H1 (cell line): ENCODE measurements around the gene ADSS2. TPM values are rescaled to one million over a fixed set of nuclear protein-coding genes. Genes with fewer than 3 reads are reported as not detected.

Experiments
- CTCF ChIA-PET: fragments of 300-600 bp; sonication (Branson Sonifier 250); formaldehyde crosslinking; loops from one replicate; lab custom pipeline; 2021; ENCODE audit not compliant: partially characterized antibody; lab: Charles Lee
- POLR2A ChIA-PET: fragments of 300-600 bp; sonication (Branson Sonifier 250); formaldehyde crosslinking; loops from one replicate; lab custom pipeline; 2021; ENCODE audit warnings: inconsistent platforms; ENCODE audit not compliant: partially characterized antibody; lab: Charles Lee
- DNase-seq, 2 experiments: peaks; one replicate each; pipeline versions ENCODE4 v3.0.0 to v3.0.0-alpha.2; 2010 to 2022; ENCODE audit warnings: low spot score in 2 of 2, low read depth in 1 of 2, mixed read lengths in 1 of 2
- FAIRE-seq: peaks from 2 replicates; lab custom pipeline; 2011; peaks lifted over from hg19 to GRCh38; lab: Jason Lieb, UNC
- H2AFZ ChIP-seq: 2 replicates; pipeline ENCODE4 v1.8.1; 2012; ENCODE audit warnings: low read length, inconsistent platforms
- H2AK5ac ChIP-seq: 2 replicates; pipeline ENCODE4 v1.6.1; 2013; ENCODE audit warnings: low read depth, low read length
- H2BK120ac ChIP-seq: replicated peaks from 2 replicates; pipeline ENCODE3; 2013; ENCODE audit warnings: low read depth, low read length, inconsistent platforms
- H2BK12ac ChIP-seq: 2 replicates; pipeline ENCODE4 v1.6.1; 2013; ENCODE audit warnings: low read depth, low read length
- H2BK15ac ChIP-seq: 2 replicates; pipeline ENCODE4 v1.6.1; 2013; ENCODE audit warnings: low read length
- H2BK20ac ChIP-seq: 2 replicates; pipeline ENCODE4 v1.6.1; 2013; ENCODE audit warnings: low read length
- H2BK5ac ChIP-seq: 2 replicates; pipeline ENCODE4 v1.6.1; 2013; ENCODE audit warnings: low read depth, low read length
- H3K14ac ChIP-seq: 2 replicates; pipeline ENCODE4 v1.6.1; 2013; ENCODE audit warnings: inconsistent platforms; ENCODE audit not compliant: insufficient read length
- H3K18ac ChIP-seq: 2 replicates; pipeline ENCODE4 v1.6.1; 2013; ENCODE audit warnings: low read length; ENCODE audit errors: extremely low read depth
- H3K23ac ChIP-seq: 2 replicates; pipeline ENCODE4 v1.6.1; 2013; ENCODE audit warnings: inconsistent platforms; ENCODE audit not compliant: insufficient read length
- H3K23me2 ChIP-seq: 2 replicates; pipeline ENCODE4 v1.6.1; 2013; ENCODE audit warnings: low read depth, low read length
- H3K27ac ChIP-seq: 2 replicates; pipeline ENCODE4 v1.6.1; 2011; ENCODE audit warnings: low read depth, low read length, inconsistent platforms
- H3K27me3 ChIP-seq, 4 experiments: replicated peaks in 1 of 4; 1 replicate in 1 of 4; 2 replicates in 3 of 4; pipeline versions ENCODE4 v1.6.1 to v1.8.1; 2011 to 2013; ENCODE audit warnings: low read length in 3 of 4, mild to moderate bottlenecking in 3 of 4, inconsistent platforms in 2 of 4, mixed read lengths in 2 of 4, moderate library complexity in 1 of 4; ENCODE audit not compliant: control insufficient read depth in 3 of 4, insufficient read depth in 3 of 4; ENCODE audit errors: extremely low read depth in 1 of 4
- H3K36me3 ChIP-seq, 4 experiments: 2 replicates each; pipeline versions ENCODE4 v1.6.1 to v1.8.1; 2011 to 2013; ENCODE audit warnings: mild to moderate bottlenecking in 4 of 4, low read length in 3 of 4, moderate library complexity in 2 of 4, control low read depth in 1 of 4, inconsistent platforms in 1 of 4; ENCODE audit not compliant: insufficient read depth in 4 of 4, control insufficient read depth in 2 of 4
- H3K4ac ChIP-seq: replicated peaks from 2 replicates; pipeline ENCODE3; 2013; ENCODE audit warnings: low read length, low read depth, mixed read lengths, inconsistent platforms; ENCODE audit not compliant: insufficient read length
- H3K4me1 ChIP-seq, 4 experiments: replicated peaks in 1 of 4; 1 replicate in 1 of 4; 2 replicates in 3 of 4; pipeline versions ENCODE4 v1.6.1 to v1.8.1; 2011 to 2013; ENCODE audit warnings: low read length in 3 of 4, inconsistent platforms in 2 of 4, mixed read lengths in 1 of 4; ENCODE audit not compliant: insufficient read depth in 4 of 4, control insufficient read depth in 3 of 4
- H3K4me2 ChIP-seq, 2 experiments: 2 replicates each; pipeline versions ENCODE4 v1.6.1 to v1.8.1; 2011 to 2013; ENCODE audit warnings: low read depth in 2 of 2, low read length in 2 of 2, control low read depth in 1 of 2, inconsistent platforms in 1 of 2, mild to moderate bottlenecking in 1 of 2; ENCODE audit not compliant: insufficient read depth in 1 of 2
- H3K4me3 ChIP-seq, 4 experiments: fragments of 200-600, 300-600 bp in 1 of 4; sonication (generic), shearing (Covaris generic), sonication (Bioruptor Twin) in 1 of 4; 2 replicates each; pipeline versions ENCODE4 v1.5.1 to v1.8.1; 2011 to 2016; ENCODE audit warnings: low read length in 4 of 4, low read depth in 3 of 4, control low read depth in 2 of 4, inconsistent platforms in 2 of 4, mild to moderate bottlenecking in 2 of 4, mixed read lengths in 1 of 4, moderate library complexity in 1 of 4; ENCODE audit not compliant: insufficient read depth in 2 of 4; ENCODE audit errors: extremely low read depth in 1 of 4
- H3K56ac ChIP-seq: replicated peaks from 2 replicates; pipeline ENCODE3; 2013; ENCODE audit warnings: low read depth, mild to moderate bottlenecking, mixed read lengths, low read length, inconsistent platforms; ENCODE audit not compliant: insufficient read length
- H3K79me1 ChIP-seq: 2 replicates; pipeline ENCODE4 v1.6.1; 2013; ENCODE audit warnings: low read depth, low read length, control low read depth
- H3K79me2 ChIP-seq, 2 experiments: 2 replicates each; pipeline versions ENCODE4 v1.6.1 to v1.8.1; 2012 to 2013; ENCODE audit warnings: low read length in 2 of 2, mild to moderate bottlenecking in 2 of 2, inconsistent platforms in 1 of 2; ENCODE audit not compliant: insufficient read depth in 2 of 2, control insufficient read depth in 1 of 2
- H3K9ac ChIP-seq, 4 experiments: replicated peaks in 1 of 4; 1 replicate in 1 of 4; 2 replicates in 3 of 4; pipeline versions ENCODE4 v1.6.1 to v1.8.1; 2011 to 2013; ENCODE audit warnings: low read depth in 3 of 4, low read length in 3 of 4, control low read depth in 2 of 4, mild to moderate bottlenecking in 2 of 4, moderate library complexity in 2 of 4, inconsistent platforms in 1 of 4; ENCODE audit errors: extremely low read depth in 1 of 4
- H3K9me3 ChIP-seq, 2 experiments: 2 replicates each; pipeline versions ENCODE4 v1.6.1 to v1.8.1; 2012 to 2013; ENCODE audit warnings: mild to moderate bottlenecking in 2 of 2, moderate library complexity in 2 of 2, control low read depth in 1 of 2, inconsistent platforms in 1 of 2, low read depth in 1 of 2, low read length in 1 of 2, mixed read lengths in 1 of 2; ENCODE audit not compliant: insufficient read depth in 2 of 2
- H4K20me1 ChIP-seq, 2 experiments: replicated peaks in 1 of 2; 2 replicates each; pipeline versions ENCODE3 to v1.8.1; 2011 to 2013; ENCODE audit warnings: inconsistent platforms in 2 of 2, low read length in 2 of 2, mild to moderate bottlenecking in 1 of 2; ENCODE audit not compliant: insufficient read depth in 2 of 2, control insufficient read depth in 1 of 2
- H4K5ac ChIP-seq: 2 replicates; pipeline ENCODE4 v1.6.1; 2013; ENCODE audit warnings: low read length, low read depth, mixed read lengths, inconsistent platforms; ENCODE audit not compliant: insufficient read length
- H4K8ac ChIP-seq: 2 replicates; pipeline ENCODE4 v1.8.0; 2013; ENCODE audit warnings: mild to moderate bottlenecking, moderate library complexity, low read length, inconsistent platforms; ENCODE audit not compliant: insufficient read depth; ENCODE audit errors: extremely low read depth
- H4K91ac ChIP-seq: replicated peaks from 2 replicates; pipeline ENCODE3; 2013; ENCODE audit warnings: low read length, mixed read lengths, inconsistent platforms; ENCODE audit not compliant: insufficient read length
- ASH2L ChIP-seq: fragments of 200-600, 300-600 bp; sonication (generic); IDR thresholded peaks from one replicate; pipeline ENCODE4 v1.7.1; 2017; ENCODE audit warnings: low read length
- ATF3 ChIP-seq: IDR thresholded peaks from 2 replicates; pipeline ENCODE4 v1.6.1; 2011; ENCODE audit warnings: low read depth, mild to moderate bottlenecking, low read length; ENCODE audit not compliant: insufficient read depth
- BACH1 ChIP-seq: IDR thresholded peaks from 2 replicates; pipeline ENCODE4 v1.6.1; 2012; ENCODE audit warnings: low read length, improper control_type of control experiment
- CBX5 ChIP-seq: fragments of 300-800, 300-1000 bp; sonication (generic); IDR thresholded peaks from 2 replicates; pipeline ENCODE4 v1.7.1; 2016; ENCODE audit warnings: antibody characterized with exemption, low read length, low read depth
- CEBPB ChIP-seq: IDR thresholded peaks from 2 replicates; pipeline ENCODE4 v1.6.1; 2012; ENCODE audit warnings: low read depth, low read length
- CHD1 ChIP-seq: IDR thresholded peaks from 2 replicates; pipeline ENCODE4 v1.6.1; 2012; ENCODE audit warnings: low read depth, low read length, improper control_type of control experiment
- CHD2 ChIP-seq: IDR thresholded peaks from 2 replicates; pipeline ENCODE4 v1.6.1; 2012; ENCODE audit warnings: low read length, improper control_type of control experiment
- KDM1A ChIP-seq: fragments of 200-600, 300-600 bp; sonication (generic); IDR thresholded peaks from 2 replicates; pipeline ENCODE4 v1.7.1; 2016; ENCODE audit warnings: mild to moderate bottlenecking, low read length, borderline replicate concordance
- KDM4A ChIP-seq: IDR thresholded peaks from one replicate; pipeline ENCODE4 v1.7.1; 2012; ENCODE audit warnings: low read depth, mild to moderate bottlenecking, moderate library complexity, low read length, inconsistent platforms; ENCODE audit not compliant: severe bottlenecking
- MAX ChIP-seq: IDR thresholded peaks from 2 replicates; pipeline ENCODE4 v1.6.1; 2012; ENCODE audit warnings: inconsistent platforms
- NRF1 ChIP-seq: IDR thresholded peaks from 2 replicates; pipeline ENCODE4 v1.6.1; 2011; ENCODE audit warnings: mild to moderate bottlenecking, low read depth, low read length, improper control_type of control experiment
- RNF2 ChIP-seq: fragments of 200-900, 300-1000 bp; sonication (generic); IDR thresholded peaks from 2 replicates; pipeline ENCODE4 v1.7.1; 2016; ENCODE audit warnings: borderline replicate concordance, low read depth, mild to moderate bottlenecking, antibody characterized with exemption, low read length; ENCODE audit not compliant: poor library complexity, severe bottlenecking; ENCODE audit errors: missing control alignments
- SIRT6 ChIP-seq: IDR thresholded peaks from one replicate; pipeline ENCODE4 v1.7.1; 2012; ENCODE audit warnings: low read length, inconsistent platforms
- SP2 ChIP-seq: IDR thresholded peaks from 2 replicates; pipeline ENCODE4 v1.6.1; 2012; ENCODE audit warnings: mild to moderate bottlenecking, low read length, inconsistent platforms
- SRF ChIP-seq: IDR thresholded peaks from 2 replicates; pipeline ENCODE4 v1.6.1; 2011; ENCODE audit warnings: mild to moderate bottlenecking, low read depth, low read length, moderate library complexity
- WGBS, 2 experiments: shearing (Covaris generic) in 1 of 2; methylation state at CpG; one replicate each; pipeline versions ENCODE4 v1.1.6 to v1.1.7; 2013 to 2015; ENCODE audit warnings: low lambda C conversion rate in 2 of 2, mixed read lengths in 2 of 2, inconsistent platforms in 1 of 2, low coverage in 1 of 2, missing lambda C conversion rate in 1 of 2; ENCODE audit not compliant: insufficient replicate concordance in 2 of 2, insufficient coverage in 1 of 2, insufficient read length in 1 of 2; ENCODE audit errors: extremely low coverage in 1 of 2, missing lambda C conversion rate in 1 of 2; 5-methylcytosine and 5-hydroxymethylcytosine counted together
- polyA plus RNA-seq, 7 experiments: library from polyadenylated mRNA; depleted of rRNA in 3 of 7; stranded (reverse) in 5 of 7; unstranded in 2 of 7; fragments of >200 nt in 5 of 7; fragments of 200-250 nt in 2 of 7; gene quantifications; 1 replicate in 5 of 7; 2 replicates in 1 of 7; 4 replicates in 1 of 7; pipeline versions ENCODE4 v1.2.1 to v1.2.3, GENCODE V29; 2011 to 2013; ENCODE audit warnings: missing spikeins in 2 of 7, mixed read lengths in 2 of 7
- total RNA-seq: library from RNA; stranded (reverse); fragmentation: NEBNext Ultra II Directional; extraction: Animal tissue kit (Norgen Biotek cat#: 25700); gene quantifications from 2 replicates; pipeline ENCODE4 v1.2.1, GENCODE V29; 2021

ADSS2 gene
- total and polyA plus RNA-seq, 2 of the 8 experiments (the other 6 are each of a cell fraction or from before 2014, with no cell fraction given) = 29.8 to 108 TPM

DNA sequence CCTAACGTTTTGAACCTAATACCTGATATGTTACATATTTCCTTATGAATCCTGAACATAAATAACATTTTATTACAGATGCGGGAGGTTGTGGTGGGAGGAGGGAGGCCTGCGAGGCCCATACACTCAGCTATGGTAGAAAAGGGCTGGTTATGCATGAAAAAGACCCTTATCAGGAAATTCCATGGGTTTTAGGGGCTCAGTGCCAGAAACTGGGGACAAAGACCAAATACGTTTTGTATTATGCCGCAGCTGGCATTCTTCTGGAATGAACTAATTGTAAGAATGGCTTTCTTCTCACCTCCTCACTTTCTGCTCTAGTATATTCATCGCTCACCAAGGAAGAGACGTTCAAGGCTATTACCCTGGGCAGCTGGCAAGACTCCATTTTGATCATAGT, 76.7 kb downstream of the ADSS2 start:
- no peaks in the 10 kb centered on the region for H3K79me2 ChIP-seq
- 84% methylated on average over 7 of the region's 7 CpGs; no CpG with 5 or more reads in 1 of the 2 experiments for WGBS, 2 experiments
- no peak for FAIRE-seq
- H3K23ac ChIP-seq = no peak overlapping the region
- H2BK20ac ChIP-seq = no peak overlapping the region
- H4K20me1 ChIP-seq = no peaks in the 10 kb centered on the region
- H3K4me1 ChIP-seq = peaks cover 0 to 5% (median 2%) of the 10 kb centered on the region in 4 experiments; a peak in 4 of 7 replicates
- H3K14ac ChIP-seq = no peak overlapping the region
- no peak overlapping the region for H4K5ac ChIP-seq
- no peak overlapping the region for H3K27ac ChIP-seq
- no peaks in the 10 kb centered on the region for H3K23me2 ChIP-seq
- no peak overlapping the region for H2BK15ac ChIP-seq
- H2BK5ac ChIP-seq = no peak overlapping the region
- ChIA-PET POLR2A (no interaction called here), CTCF (interaction anchor here (1.1 kb wide), 1 partner anchor 64 kb away, joined by 4 read pairs; no protein-coding TSS in a partner anchor)
- no peak overlapping the region for H3K18ac ChIP-seq
- no peak overlapping the region for H3K4me3 ChIP-seq
- H3K9me3 ChIP-seq = no peaks in the 10 kb centered on the region
- H3K27me3 ChIP-seq = no peaks in the 10 kb centered on the region
- H4K91ac ChIP-seq = no peak overlapping the region
- no peak overlapping the region for H3K4ac ChIP-seq
- H3K4me2 ChIP-seq = no peak overlapping the region
- no peaks in the 10 kb centered on the region for H3K36me3 ChIP-seq
- H3K79me1 ChIP-seq = no peaks in the 10 kb centered on the region
- H2AFZ ChIP-seq = no peak overlapping the region
- H2BK120ac ChIP-seq = no peak overlapping the region
- H3K56ac ChIP-seq = no peak overlapping the region
- no peak overlapping the region for H2BK12ac ChIP-seq
- H4K8ac ChIP-seq = no peak overlapping the region
- H2AK5ac ChIP-seq = no peak overlapping the region
- H3K9ac ChIP-seq = no peak overlapping the region
- no peak for DNase-seq
- no peak for TF ChIP-seq RNF2
- no peak for TF ChIP-seq SP2
- no peak for TF ChIP-seq NRF1
- no peak for TF ChIP-seq CHD1
- TF ChIP-seq KDM1A = no peak
- TF ChIP-seq BACH1 = no peak
- no peak for TF ChIP-seq CBX5
- no peak for TF ChIP-seq CHD2
- no peak for TF ChIP-seq KDM4A
- TF ChIP-seq SRF = no peak
- TF ChIP-seq MAX = no peak
- TF ChIP-seq ATF3 = no peak
- TF ChIP-seq CEBPB = no peak
- no peak for TF ChIP-seq ASH2L
- TF ChIP-seq SIRT6 = no peak
